Endothelial cell of umbilical vein (primary cell): Measurements from ENCODE around the gene SMIM44. TPM values are rescaled to one million over a fixed set of nuclear protein-coding genes. Genes with fewer than 3 reads are reported as not detected.
A peak's percentile ranks its signal among the peaks of the same experiment; 100 is the strongest.

Experiments
- BruUV-seq: library from RNA; stranded (reverse); fragments of 400-500 nt; replicated peaks from 2 replicates; lab custom pipeline; 2021; lab: Mats Ljungman, UMichigan
- CTCF ChIA-PET: fragments of 300-600, 350-600 bp; sonication (Branson Sonifier 250); formaldehyde crosslinking; loops from one replicate; lab custom pipeline; 2021; ENCODE audit warnings: antibody characterized with exemption, inconsistent platforms; lab: Charles Lee
- POLR2A ChIA-PET: fragments of 300-600, 350-600 bp; sonication (Branson Sonifier 250); formaldehyde crosslinking; loops from one replicate; lab custom pipeline; 2021; ENCODE audit warnings: antibody characterized with exemption, inconsistent platforms; lab: Charles Lee
- DNase-seq: peaks from one replicate; pipeline ENCODE4 v3.0.0-alpha.2; 2011; ENCODE audit warnings: low read depth, low spot score
- FAIRE-seq: peaks from 2 replicates; lab custom pipeline; 2011; peaks lifted over from hg19 to GRCh38; lab: Jason Lieb, UNC
- H2AFZ ChIP-seq: 2 replicates; pipeline ENCODE4 v1.6.0; 2012; ENCODE audit warnings: low read depth, low read length, control low read depth, inconsistent platforms
- H3K27ac ChIP-seq: 2 replicates; pipeline ENCODE4 v1.5.1; 2011; ENCODE audit warnings: low read depth, mild to moderate bottlenecking, control low read depth, low read length, moderate library complexity; ENCODE audit not compliant: insufficient read depth
- H3K27me3 ChIP-seq, 2 experiments: 2 replicates each; pipeline versions ENCODE4 v1.6.0 to v1.6.1; 2011; ENCODE audit warnings: low read length in 2 of 2, mixed read lengths in 1 of 2; ENCODE audit not compliant: control insufficient read depth in 2 of 2, insufficient read depth in 2 of 2
- H3K36me3 ChIP-seq, 2 experiments: 2 replicates in 1 of 2; 3 replicates in 1 of 2; pipeline ENCODE4 v1.5.1; 2011; ENCODE audit warnings: low read length in 2 of 2, mild to moderate bottlenecking in 1 of 2, moderate library complexity in 1 of 2; ENCODE audit not compliant: control insufficient read depth in 2 of 2, insufficient read depth in 2 of 2; ENCODE audit errors: extremely low read depth in 1 of 2
- H3K4me1 ChIP-seq: 3 replicates; pipeline ENCODE4 v1.5.1; 2011; ENCODE audit warnings: mild to moderate bottlenecking, low read length; ENCODE audit not compliant: control insufficient read depth, insufficient read depth; ENCODE audit errors: extremely low read depth
- H3K4me2 ChIP-seq: 2 replicates; pipeline ENCODE4 v1.6.1; 2011; ENCODE audit warnings: low read length, control low read depth, mixed read lengths; ENCODE audit not compliant: insufficient read depth
- H3K4me3 ChIP-seq, 3 experiments: fragments of 200-600 bp in 1 of 3; sonication (generic), shearing (Covaris generic) in 1 of 3; replicated peaks in 1 of 3; 2 replicates each; pipeline ENCODE4 v1.5.1; 2011 to 2016; ENCODE audit warnings: control low read depth in 3 of 3, low read length in 3 of 3, mild to moderate bottlenecking in 2 of 3, inconsistent platforms in 1 of 3, low read depth in 1 of 3, moderate library complexity in 1 of 3; ENCODE audit not compliant: insufficient read depth in 1 of 3
- H3K79me2 ChIP-seq: 2 replicates; pipeline ENCODE4 v1.6.0; 2012; ENCODE audit warnings: low read length, inconsistent platforms; ENCODE audit not compliant: control insufficient read depth, insufficient read depth
- H3K9ac ChIP-seq: replicated peaks from 2 replicates; pipeline ENCODE3; 2011; ENCODE audit warnings: low read length, control low read depth; ENCODE audit not compliant: insufficient read depth; ENCODE audit errors: extremely low read depth
- H3K9me1 ChIP-seq: replicated peaks from 3 replicates; pipeline ENCODE4 v1.6.0; 2011; ENCODE audit warnings: mild to moderate bottlenecking, low read length; ENCODE audit not compliant: control insufficient read depth, insufficient read depth; ENCODE audit errors: extremely low read depth
- H3K9me3 ChIP-seq: replicated peaks from 2 replicates; pipeline ENCODE4 v1.5.1; 2012; ENCODE audit warnings: low read length, inconsistent platforms; ENCODE audit not compliant: control insufficient read depth, insufficient read depth
- H4K20me1 ChIP-seq: replicated peaks from 2 replicates; pipeline ENCODE3; 2011; ENCODE audit warnings: mild to moderate bottlenecking, low read length; ENCODE audit not compliant: control insufficient read depth, insufficient read depth; ENCODE audit errors: extremely low read depth
- EZH2 ChIP-seq: IDR thresholded peaks from 2 replicates; pipeline ENCODE4 v1.6.1; 2012; ENCODE audit warnings: borderline replicate concordance, low read depth, mild to moderate bottlenecking, moderate library complexity, low read length, inconsistent platforms; ENCODE audit not compliant: severe bottlenecking
- FOS ChIP-seq: IDR thresholded peaks from 2 replicates; pipeline ENCODE4 v1.6.1; 2011; ENCODE audit warnings: mild to moderate bottlenecking, low read length, moderate library complexity, borderline replicate concordance; ENCODE audit not compliant: insufficient read depth
- GATA2 ChIP-seq: IDR thresholded peaks from 2 replicates; pipeline ENCODE4 v1.7.0; 2011; ENCODE audit warnings: low read depth, mild to moderate bottlenecking, moderate library complexity, mixed read lengths, low read length; ENCODE audit not compliant: insufficient read length, insufficient read depth
- JUN ChIP-seq: IDR thresholded peaks from 2 replicates; pipeline ENCODE4 v1.6.1; 2011; ENCODE audit warnings: borderline replicate concordance, low read depth; ENCODE audit not compliant: insufficient read length, insufficient read depth
- MAX ChIP-seq: IDR thresholded peaks from 2 replicates; pipeline ENCODE4 v1.6.1; 2011; ENCODE audit not compliant: insufficient read depth, insufficient read length
- MYC ChIP-seq: IDR thresholded peaks from one replicate; pipeline ENCODE4 v1.6.1; 2011; ENCODE audit warnings: mild to moderate bottlenecking, low read depth, low read length
- POLR2A ChIP-seq: IDR thresholded peaks from 2 replicates; pipeline ENCODE4 v1.6.1; 2012; ENCODE audit warnings: low read depth, mild to moderate bottlenecking, control low read depth, low read length
- POLR2AphosphoS5 ChIP-seq: IDR thresholded peaks from 2 replicates; pipeline ENCODE4 v1.6.1; 2012; ENCODE audit warnings: low read depth, mild to moderate bottlenecking, control low read depth, low read length, moderate library complexity; ENCODE audit not compliant: insufficient read depth
- dilution Hi-C: fragments of 300-500 bp; cut with MboI; formaldehyde crosslinking; loops from one replicate; pipeline ENCODE4 v1.15.0; 2019; ENCODE audit warnings: low sequenced_read_pairs; ENCODE audit not compliant: extremely low pct_ligation_motif_present
- intact Hi-C: fragments of 100-400 bp; cut with micrococcal nuclease; formaldehyde crosslinking; loops from one replicate; pipeline ENCODE4 v1.10.0; 2022
- polyA plus RNA-seq, 4 experiments: library from polyadenylated mRNA; depleted of rRNA in 3 of 4; stranded (reverse) in 3 of 4; unstranded in 1 of 4; fragments of >200 nt; gene quantifications; 2 replicates each; pipeline versions ENCODE4 v1.2.1 to v1.2.3, GENCODE V29; 2011 to 2012; ENCODE audit warnings: missing spikeins in 1 of 4
- total RNA-seq: library from RNA; stranded (reverse); gene quantifications from 2 replicates; pipeline ENCODE4 v1.2.3, GENCODE V29; 2021
- TF ChIP-seq, protein P1 (sequence below), 2 donors: IDR thresholded peaks; 1 replicate in 1 of 2; 2 replicates in 1 of 2; pipeline ENCODE4 v1.5.1; 2011; ENCODE audit warnings: low read length in 2 of 2, mild to moderate bottlenecking in 2 of 2, moderate library complexity in 2 of 2, control low read depth in 1 of 2, inconsistent platforms in 1 of 2, low read depth in 1 of 2; ENCODE audit not compliant: insufficient read depth in 1 of 2; ENCODE audit errors: extremely low read depth in 1 of 2

Gene SMIM44
- total and polyA plus RNA-seq, 2 donors (not counting 3 experiments of a cell fraction or from before 2014, with no cell fraction given), result not detected

- TSS peak; percentile 56 for BruUV-seq
- Histone ChIP-seq H3K9me1 (no peaks in the 10 kb centered on the region), H3K4me3 (peak overlapping the region; percentile 73 to 87 (median 80)), H2AFZ (peak overlapping the region; percentile 85), H3K4me1 (peaks cover 5% of the 10 kb centered on the region), H3K9ac (peak overlapping the region; percentile 91), H3K9me3 (no peaks in the 10 kb centered on the region), H3K27me3 (no peaks in the 10 kb centered on the region), H3K79me2 (peaks cover 28% of the 10 kb centered on the region), H3K27ac (peak overlapping the region; percentile 87), H3K4me2 (peak overlapping the region; percentile 87), H3K36me3 (peaks cover 0 to 8% of the 10 kb centered on the region in 2 experiments), H4K20me1 (no peaks in the 10 kb centered on the region)
- intact Hi-C loops (no loop called here), dilution Hi-C loops (no loop called here)
- FAIRE-seq (no peak), DNase-seq (no peak)
- no peak for TF ChIP-seq POLR2AphosphoS5
- no peak for TF ChIP-seq FOS
- TF ChIP-seq POLR2A, result no peak
- TF ChIP-seq, protein P1, sequence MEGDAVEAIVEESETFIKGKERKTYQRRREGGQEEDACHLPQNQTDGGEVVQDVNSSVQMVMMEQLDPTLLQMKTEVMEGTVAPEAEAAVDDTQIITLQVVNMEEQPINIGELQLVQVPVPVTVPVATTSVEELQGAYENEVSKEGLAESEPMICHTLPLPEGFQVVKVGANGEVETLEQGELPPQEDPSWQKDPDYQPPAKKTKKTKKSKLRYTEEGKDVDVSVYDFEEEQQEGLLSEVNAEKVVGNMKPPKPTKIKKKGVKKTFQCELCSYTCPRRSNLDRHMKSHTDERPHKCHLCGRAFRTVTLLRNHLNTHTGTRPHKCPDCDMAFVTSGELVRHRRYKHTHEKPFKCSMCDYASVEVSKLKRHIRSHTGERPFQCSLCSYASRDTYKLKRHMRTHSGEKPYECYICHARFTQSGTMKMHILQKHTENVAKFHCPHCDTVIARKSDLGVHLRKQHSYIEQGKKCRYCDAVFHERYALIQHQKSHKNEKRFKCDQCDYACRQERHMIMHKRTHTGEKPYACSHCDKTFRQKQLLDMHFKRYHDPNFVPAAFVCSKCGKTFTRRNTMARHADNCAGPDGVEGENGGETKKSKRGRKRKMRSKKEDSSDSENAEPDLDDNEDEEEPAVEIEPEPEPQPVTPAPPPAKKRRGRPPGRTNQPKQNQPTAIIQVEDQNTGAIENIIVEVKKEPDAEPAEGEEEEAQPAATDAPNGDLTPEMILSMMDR (IDR thresholded peaks at IDR 0.05; ENCODE audit: extremely low read depth in 1 of 2, insufficient read depth in 1 of 2, low read depth in 1 of 2, low read length in 2 of 2), result no peak
- no peak for TF ChIP-seq JUN
- no peak for TF ChIP-seq EZH2
- no peak for TF ChIP-seq GATA2
- no peak for TF ChIP-seq MYC
- no peak for TF ChIP-seq MAX
- ChIA-PET POLR2A (no interaction called here), CTCF (interaction anchor here (1.1 kb wide), 1 partner anchor 173 kb away, joined by 3 read pairs; no protein-coding TSS in a partner anchor)
Measured at GRCh38 chr19:3499738-3500428, 16.6 kb upstream of the SMIM44 start.
